ENCODE results near the gene TMEM42.

TMEM42 gene

DNA sequence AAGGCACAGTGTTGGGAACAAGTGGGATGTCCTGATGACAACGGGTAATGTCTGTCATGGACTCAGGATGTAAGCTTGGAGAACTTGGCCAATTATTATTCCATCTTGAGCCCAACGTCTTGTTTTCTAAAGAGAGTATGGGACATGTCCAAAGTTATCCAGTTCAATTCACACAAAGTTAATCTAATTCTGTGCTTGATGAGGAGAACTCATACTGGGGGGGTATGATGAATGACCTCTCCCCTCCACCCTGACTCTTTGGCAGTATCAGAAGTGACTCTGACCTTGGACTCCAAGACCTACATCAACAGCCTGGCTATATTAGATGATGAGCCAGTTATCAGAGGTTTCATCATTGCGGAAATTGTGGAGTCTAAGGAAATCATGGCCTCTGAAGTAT is 49.0 kb downstream of the TMEM42 start:
- no peak for ATAC-seq
- TF ChIP-seq, protein P1, sequence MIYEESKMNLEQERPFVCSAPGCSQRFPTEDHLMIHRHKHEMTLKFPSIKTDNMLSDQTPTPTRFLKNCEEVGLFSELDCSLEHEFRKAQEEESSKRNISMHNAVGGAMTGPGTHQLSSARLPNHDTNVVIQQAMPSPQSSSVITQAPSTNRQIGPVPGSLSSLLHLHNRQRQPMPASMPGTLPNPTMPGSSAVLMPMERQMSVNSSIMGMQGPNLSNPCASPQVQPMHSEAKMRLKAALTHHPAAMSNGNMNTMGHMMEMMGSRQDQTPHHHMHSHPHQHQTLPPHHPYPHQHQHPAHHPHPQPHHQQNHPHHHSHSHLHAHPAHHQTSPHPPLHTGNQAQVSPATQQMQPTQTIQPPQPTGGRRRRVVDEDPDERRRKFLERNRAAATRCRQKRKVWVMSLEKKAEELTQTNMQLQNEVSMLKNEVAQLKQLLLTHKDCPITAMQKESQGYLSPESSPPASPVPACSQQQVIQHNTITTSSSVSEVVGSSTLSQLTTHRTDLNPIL (CRISPR knock-in tag; IDR thresholded peaks at IDR 0.05; ENCODE audit: low read depth) = no peak
- TF ChIP-seq BACH2 (CRISPR knock-in tag; IDR thresholded peaks at IDR 0.05; ENCODE audit: borderline replicate concordance) = no peak
- no peak for TF ChIP-seq ZNF8 (CRISPR knock-in tag; IDR thresholded peaks at IDR 0.05)
- TF ChIP-seq ZC3H10 (CRISPR knock-in tag; IDR thresholded peaks at IDR 0.05) = no peak
- TF ChIP-seq, protein P2, sequence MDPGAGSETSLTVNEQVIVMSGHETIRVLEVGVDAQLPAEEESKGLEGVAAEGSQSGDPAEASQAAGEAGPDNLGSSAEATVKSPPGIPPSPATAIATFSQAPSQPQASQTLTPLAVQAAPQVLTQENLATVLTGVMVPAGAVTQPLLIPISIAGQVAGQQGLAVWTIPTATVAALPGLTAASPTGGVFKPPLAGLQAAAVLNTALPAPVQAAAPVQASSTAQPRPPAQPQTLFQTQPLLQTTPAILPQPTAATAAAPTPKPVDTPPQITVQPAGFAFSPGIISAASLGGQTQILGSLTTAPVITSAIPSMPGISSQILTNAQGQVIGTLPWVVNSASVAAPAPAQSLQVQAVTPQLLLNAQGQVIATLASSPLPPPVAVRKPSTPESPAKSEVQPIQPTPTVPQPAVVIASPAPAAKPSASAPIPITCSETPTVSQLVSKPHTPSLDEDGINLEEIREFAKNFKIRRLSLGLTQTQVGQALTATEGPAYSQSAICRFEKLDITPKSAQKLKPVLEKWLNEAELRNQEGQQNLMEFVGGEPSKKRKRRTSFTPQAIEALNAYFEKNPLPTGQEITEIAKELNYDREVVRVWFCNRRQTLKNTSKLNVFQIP (CRISPR knock-in tag; IDR thresholded peaks at IDR 0.05; ENCODE audit: borderline replicate concordance, low read depth) = no peak
- TF ChIP-seq SNAI2 (CRISPR knock-in tag; IDR thresholded peaks at IDR 0.05) = no peak
- TF ChIP-seq OSR1 (CRISPR knock-in tag; IDR thresholded peaks at IDR 0.05) = no peak
- no peak for TF ChIP-seq ESRRG (CRISPR knock-in tag; IDR thresholded peaks at IDR 0.05)
- no peak for TF ChIP-seq ZFP30 (CRISPR knock-in tag; IDR thresholded peaks at IDR 0.05)
- no peak for TF ChIP-seq ISL1 (CRISPR knock-in tag; IDR thresholded peaks at IDR 0.05)
- no peak for TF ChIP-seq CSDC2 (CRISPR knock-in tag; IDR thresholded peaks at IDR 0.05)
- TF ChIP-seq, protein P3, sequence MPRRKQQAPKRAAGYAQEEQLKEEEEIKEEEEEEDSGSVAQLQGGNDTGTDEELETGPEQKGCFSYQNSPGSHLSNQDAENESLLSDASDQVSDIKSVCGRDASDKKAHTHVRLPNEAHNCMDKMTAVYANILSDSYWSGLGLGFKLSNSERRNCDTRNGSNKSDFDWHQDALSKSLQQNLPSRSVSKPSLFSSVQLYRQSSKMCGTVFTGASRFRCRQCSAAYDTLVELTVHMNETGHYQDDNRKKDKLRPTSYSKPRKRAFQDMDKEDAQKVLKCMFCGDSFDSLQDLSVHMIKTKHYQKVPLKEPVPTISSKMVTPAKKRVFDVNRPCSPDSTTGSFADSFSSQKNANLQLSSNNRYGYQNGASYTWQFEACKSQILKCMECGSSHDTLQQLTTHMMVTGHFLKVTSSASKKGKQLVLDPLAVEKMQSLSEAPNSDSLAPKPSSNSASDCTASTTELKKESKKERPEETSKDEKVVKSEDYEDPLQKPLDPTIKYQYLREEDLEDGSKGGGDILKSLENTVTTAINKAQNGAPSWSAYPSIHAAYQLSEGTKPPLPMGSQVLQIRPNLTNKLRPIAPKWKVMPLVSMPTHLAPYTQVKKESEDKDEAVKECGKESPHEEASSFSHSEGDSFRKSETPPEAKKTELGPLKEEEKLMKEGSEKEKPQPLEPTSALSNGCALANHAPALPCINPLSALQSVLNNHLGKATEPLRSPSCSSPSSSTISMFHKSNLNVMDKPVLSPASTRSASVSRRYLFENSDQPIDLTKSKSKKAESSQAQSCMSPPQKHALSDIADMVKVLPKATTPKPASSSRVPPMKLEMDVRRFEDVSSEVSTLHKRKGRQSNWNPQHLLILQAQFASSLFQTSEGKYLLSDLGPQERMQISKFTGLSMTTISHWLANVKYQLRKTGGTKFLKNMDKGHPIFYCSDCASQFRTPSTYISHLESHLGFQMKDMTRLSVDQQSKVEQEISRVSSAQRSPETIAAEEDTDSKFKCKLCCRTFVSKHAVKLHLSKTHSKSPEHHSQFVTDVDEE (CRISPR knock-in tag; IDR thresholded peaks at IDR 0.05) = no peak

DNA sequence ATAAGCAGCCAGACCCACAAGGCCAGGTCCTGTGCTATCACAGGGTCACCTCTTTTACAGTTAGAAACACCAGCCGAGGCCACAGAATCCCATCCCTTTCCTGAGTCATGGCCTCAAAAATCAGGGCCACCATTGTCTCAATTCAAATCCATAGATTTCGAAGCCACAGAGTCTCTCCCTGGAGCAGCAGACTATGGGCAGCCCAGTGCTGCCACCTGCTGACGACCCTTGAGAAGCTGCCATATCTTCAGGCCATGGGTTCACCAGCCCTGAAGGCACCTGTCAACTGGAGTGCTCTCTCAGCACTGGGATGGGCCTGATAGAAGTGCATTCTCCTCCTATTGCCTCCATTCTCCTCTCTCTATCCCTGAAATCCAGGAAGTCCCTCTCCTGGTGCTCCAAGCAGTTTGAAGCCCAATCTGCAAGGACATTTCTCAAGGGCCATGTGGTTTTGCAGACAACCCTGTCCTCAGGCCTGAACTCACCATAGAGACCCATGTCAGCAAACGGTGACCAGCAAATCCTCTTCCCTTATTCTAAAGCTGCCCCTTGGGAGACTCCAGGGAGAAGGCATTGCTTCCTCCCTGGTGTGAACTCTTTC is 52.3 kb downstream of the TMEM42 start:
- peak; percentile 89 for ATAC-seq
- TF ChIP-seq BACH2 (CRISPR knock-in tag; IDR thresholded peaks at IDR 0.05; ENCODE audit: borderline replicate concordance) (no peak), ZNF565 (CRISPR knock-in tag; conservative IDR thresholded peaks at IDR 0.05; ENCODE audit: low read depth) (no peak), ZNF8 (CRISPR knock-in tag; IDR thresholded peaks at IDR 0.05) (no peak), ZFP30 (CRISPR knock-in tag; IDR thresholded peaks at IDR 0.05) (no peak), TOX (CRISPR knock-in tag; IDR thresholded peaks at IDR 0.05; ENCODE audit: borderline replicate concordance) (no peak), ZNF70 (CRISPR knock-in tag; IDR thresholded peaks at IDR 0.05) (no peak), SNAI2 (CRISPR knock-in tag; IDR thresholded peaks at IDR 0.05) (no peak), ESRRG (CRISPR knock-in tag; IDR thresholded peaks at IDR 0.05) (no peak), ISL1 (CRISPR knock-in tag; IDR thresholded peaks at IDR 0.05) (no peak)
- TF ChIP-seq, protein P2 (CRISPR knock-in tag; IDR thresholded peaks at IDR 0.05; ENCODE audit: borderline replicate concordance, low read depth) = no peak
- TF ChIP-seq, protein P1 (CRISPR knock-in tag; IDR thresholded peaks at IDR 0.05; ENCODE audit: low read depth) = no peak
- TF ChIP-seq, protein P4, sequence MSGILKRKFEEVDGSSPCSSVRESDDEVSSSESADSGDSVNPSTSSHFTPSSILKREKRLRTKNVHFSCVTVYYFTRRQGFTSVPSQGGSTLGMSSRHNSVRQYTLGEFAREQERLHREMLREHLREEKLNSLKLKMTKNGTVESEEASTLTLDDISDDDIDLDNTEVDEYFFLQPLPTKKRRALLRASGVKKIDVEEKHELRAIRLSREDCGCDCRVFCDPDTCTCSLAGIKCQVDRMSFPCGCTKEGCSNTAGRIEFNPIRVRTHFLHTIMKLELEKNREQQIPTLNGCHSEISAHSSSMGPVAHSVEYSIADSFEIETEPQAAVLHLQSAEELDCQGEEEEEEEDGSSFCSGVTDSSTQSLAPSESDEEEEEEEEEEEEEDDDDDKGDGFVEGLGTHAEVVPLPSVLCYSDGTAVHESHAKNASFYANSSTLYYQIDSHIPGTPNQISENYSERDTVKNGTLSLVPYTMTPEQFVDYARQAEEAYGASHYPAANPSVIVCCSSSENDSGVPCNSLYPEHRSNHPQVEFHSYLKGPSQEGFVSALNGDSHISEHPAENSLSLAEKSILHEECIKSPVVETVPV (CRISPR knock-in tag; IDR thresholded peaks at IDR 0.05) = no peak

DNA sequence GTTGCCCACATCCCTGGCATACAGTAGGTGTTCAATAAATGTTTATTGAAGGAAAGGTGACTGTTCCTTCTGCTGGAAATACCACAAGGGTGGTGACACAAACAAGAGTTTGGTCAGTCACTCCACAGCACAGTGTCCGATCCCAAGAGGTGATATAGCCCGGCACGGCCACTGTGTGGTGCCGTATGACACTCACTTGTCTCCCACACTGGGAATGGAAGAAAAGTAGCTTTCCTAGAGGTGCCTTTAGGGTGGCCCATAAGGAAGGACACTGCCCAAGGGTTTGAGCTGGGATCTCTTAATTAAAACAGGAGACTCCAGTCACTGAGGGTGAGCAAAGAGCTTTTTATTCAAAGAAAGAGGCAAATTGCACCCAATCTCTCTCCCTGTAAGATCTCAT is 53.2 kb downstream of the TMEM42 start:
- ATAC-seq = peak; percentile 81

More for the DNA sequence above, 53.2 kb downstream of the TMEM42 start:
- TF ChIP-seq, protein P2 (CRISPR knock-in tag; IDR thresholded peaks at IDR 0.05; ENCODE audit: borderline replicate concordance, low read depth) = no peak
- no peak for TF ChIP-seq ZC3H10 (CRISPR knock-in tag; IDR thresholded peaks at IDR 0.05)
- TF ChIP-seq, protein P4 (CRISPR knock-in tag; IDR thresholded peaks at IDR 0.05) = no peak
- TF ChIP-seq RARB (CRISPR knock-in tag; IDR thresholded peaks at IDR 0.05) = no peak
- no peak for TF ChIP-seq ISL1 (CRISPR knock-in tag; IDR thresholded peaks at IDR 0.05)
- TF ChIP-seq ZNF8 (CRISPR knock-in tag; IDR thresholded peaks at IDR 0.05) = no peak

All from SK-N-SH treated with all-trans-retinoic acid at 6 μM for 48 hours (cell line).